IMR-90 (cell line): ENCODE data around the gene SLC5A2. TPM values are rescaled to one million over a fixed set of nuclear protein-coding genes. Genes with fewer than 3 reads are reported as not detected.

Experiments used
- ATAC-seq: fragments of 200-7000 bp; cut with Tn5 transposase; 2 replicates; pipeline ENCODE4 v1.9.1; 2020; ENCODE audit warnings: low read depth, mild to moderate bottlenecking, moderate library complexity
- BruUV-seq: library from RNA; stranded (reverse); fragments of 400-500 nt; replicated peaks from 2 replicates; lab custom pipeline; 2021; lab: Mats Ljungman, UMichigan
- CTCF ChIA-PET: fragments of 300-600 bp; formaldehyde crosslinking; extraction: SDS; loops from one replicate; lab custom pipeline; 2021; ENCODE audit warnings: antibody characterized with exemption; lab: Yijun Ruan, JAX
- POLR2A ChIA-PET: fragments of 300-600 bp; sonication (Branson Sonifier 250); formaldehyde crosslinking; loops from one replicate; lab custom pipeline; 2022; ENCODE audit warnings: antibody characterized with exemption; ENCODE audit not compliant: unreplicated experiment; lab: Charles Lee
- DNase-seq: peaks from one replicate; pipeline ENCODE4 v3.0.0; 2013
- H2AFZ ChIP-seq: replicated peaks from 2 replicates; pipeline ENCODE3; 2013; ENCODE audit warnings: low read length, mild to moderate bottlenecking; ENCODE audit not compliant: poor library complexity
- H2AK5ac ChIP-seq: 2 replicates; pipeline ENCODE4 v1.6.1; 2013; ENCODE audit warnings: low read depth, low read length, inconsistent platforms
- H2AK9ac ChIP-seq: replicated peaks from 2 replicates; pipeline ENCODE3; 2013; ENCODE audit warnings: mild to moderate bottlenecking, low read depth, low read length, moderate library complexity; ENCODE audit not compliant: poor library complexity
- H2BK120ac ChIP-seq: 2 replicates; pipeline ENCODE4 v1.6.1; 2013; ENCODE audit warnings: low read depth, low read length, inconsistent platforms
- H2BK15ac ChIP-seq: 3 replicates; pipeline ENCODE4 v1.6.1; 2013; ENCODE audit warnings: low read depth, low read length, inconsistent platforms
- H2BK20ac ChIP-seq: 2 replicates; pipeline ENCODE4 v1.6.1; 2013; ENCODE audit warnings: low read depth, mild to moderate bottlenecking, inconsistent platforms, low read length, moderate library complexity
- H2BK5ac ChIP-seq: 2 replicates; pipeline ENCODE4 v1.6.1; 2013; ENCODE audit warnings: mild to moderate bottlenecking, low read depth, low read length, inconsistent platforms; ENCODE audit not compliant: poor library complexity, severe bottlenecking
- H3K14ac ChIP-seq: replicated peaks from 2 replicates; pipeline ENCODE4 v1.6.1; 2013; ENCODE audit warnings: low read depth, low read length, inconsistent platforms
- H3K18ac ChIP-seq: 2 replicates; pipeline ENCODE4 v1.6.1; 2013; ENCODE audit warnings: low read depth, low read length, control low read depth
- H3K23ac ChIP-seq: 2 replicates; pipeline ENCODE4 v1.6.1; 2013; ENCODE audit warnings: low read depth, low read length, inconsistent platforms
- H3K27ac ChIP-seq: 2 replicates; pipeline ENCODE4 v1.5.1; 2013; ENCODE audit warnings: mild to moderate bottlenecking, control low read depth, low read length; ENCODE audit not compliant: insufficient read depth
- H3K27me3 ChIP-seq: 2 replicates; pipeline ENCODE4 v1.6.1; 2013; ENCODE audit warnings: low read length; ENCODE audit not compliant: control insufficient read depth, insufficient read depth
- H3K36me3 ChIP-seq: 2 replicates; pipeline ENCODE4 v1.6.1; 2013; ENCODE audit warnings: low read length, mixed read lengths; ENCODE audit not compliant: control insufficient read depth, insufficient read depth
- H3K4ac ChIP-seq: 2 replicates; pipeline ENCODE4 v1.6.1; 2013; ENCODE audit warnings: low read depth, low read length, inconsistent platforms
- H3K4me1 ChIP-seq: 2 replicates; pipeline ENCODE4 v1.6.1; 2013; ENCODE audit warnings: low read length, mixed read lengths; ENCODE audit not compliant: control insufficient read depth, insufficient read depth
- H3K4me2 ChIP-seq: 2 replicates; pipeline ENCODE4 v1.6.1; 2013; ENCODE audit warnings: low read depth, mild to moderate bottlenecking, control low read depth, low read length, moderate library complexity
- H3K4me3 ChIP-seq: 2 replicates; pipeline ENCODE4 v1.5.1; 2013; ENCODE audit warnings: low read depth, mild to moderate bottlenecking, control low read depth, low read length, moderate library complexity; ENCODE audit not compliant: insufficient read depth
- H3K56ac ChIP-seq: 2 replicates; pipeline ENCODE4 v1.6.1; 2013; ENCODE audit warnings: low read length, inconsistent platforms; ENCODE audit not compliant: insufficient read depth; ENCODE audit errors: extremely low read depth
- H3K79me1 ChIP-seq, 2 experiments: 2 replicates each; pipeline ENCODE4 v1.6.1; 2013; ENCODE audit warnings: low read length in 2 of 2, inconsistent platforms in 1 of 2, low read depth in 1 of 2
- H3K9ac ChIP-seq: 2 replicates; pipeline ENCODE4 v1.6.1; 2013; ENCODE audit warnings: low read depth, low read length, control low read depth
- H3K9me1 ChIP-seq: 2 replicates; pipeline ENCODE4 v1.6.1; 2013; ENCODE audit warnings: low read length, inconsistent platforms; ENCODE audit not compliant: insufficient read depth
- H3K9me3 ChIP-seq: 2 replicates; pipeline ENCODE4 v1.6.1; 2013; ENCODE audit warnings: low read length; ENCODE audit not compliant: control insufficient read depth, insufficient read depth
- H4K20me1 ChIP-seq: 2 replicates; pipeline ENCODE4 v1.6.1; 2013; ENCODE audit warnings: low read length, inconsistent platforms; ENCODE audit not compliant: insufficient read depth
- H4K5ac ChIP-seq: 2 replicates; pipeline ENCODE4 v1.6.1; 2013; ENCODE audit warnings: mild to moderate bottlenecking, low read depth, low read length, control low read depth
- H4K8ac ChIP-seq, 2 experiments: 2 replicates each; pipeline ENCODE4 v1.6.1; 2013; ENCODE audit warnings: low read depth in 2 of 2, low read length in 2 of 2, control low read depth in 1 of 2, inconsistent platforms in 1 of 2
- H4K91ac ChIP-seq: 2 replicates; pipeline ENCODE4 v1.6.1; 2013; ENCODE audit warnings: low read depth, low read length, inconsistent platforms; ENCODE audit not compliant: insufficient read depth
- BHLHE40 ChIP-seq: fragments of 150-350 bp; IDR thresholded peaks from 2 replicates; pipeline ENCODE4 v1.6.1; 2016; ENCODE audit warnings: mild to moderate bottlenecking, low read depth, low read length
- CEBPB ChIP-seq: IDR thresholded peaks from 2 replicates; pipeline ENCODE4 v1.6.1; 2012; ENCODE audit warnings: low read depth, low read length, improper control_type of control experiment
- MAFK ChIP-seq: IDR thresholded peaks from 2 replicates; pipeline ENCODE4 v1.6.1; 2012; ENCODE audit warnings: low read depth, low read length, improper control_type of control experiment
- MAZ ChIP-seq: IDR thresholded peaks from 2 replicates; pipeline ENCODE4 v1.6.1; 2012; ENCODE audit warnings: low read depth, mild to moderate bottlenecking, low read length, improper control_type of control experiment, moderate library complexity, borderline replicate concordance
- MXI1 ChIP-seq: IDR thresholded peaks from 2 replicates; pipeline ENCODE4 v1.6.1; 2012; ENCODE audit warnings: low read depth, mild to moderate bottlenecking, low read length, moderate library complexity, borderline replicate concordance
- NFE2L2 ChIP-seq: fragments of 150-350 bp; IDR thresholded peaks from 2 replicates; pipeline ENCODE4 v1.6.1; 2016; ENCODE audit warnings: low read depth, mild to moderate bottlenecking, low read length
- POLR2A ChIP-seq: IDR thresholded peaks from 2 replicates; pipeline ENCODE4 v1.6.1; 2012; ENCODE audit warnings: mild to moderate bottlenecking, low read depth, low read length
- RAD21 ChIP-seq: IDR thresholded peaks from 2 replicates; pipeline ENCODE4 v1.6.1; 2012; ENCODE audit warnings: low read length, improper control_type of control experiment
- RCOR1 ChIP-seq: IDR thresholded peaks from 2 replicates; pipeline ENCODE4 v1.6.1; 2012; ENCODE audit warnings: mild to moderate bottlenecking, low read length, improper control_type of control experiment; ENCODE audit not compliant: insufficient replicate concordance
- RFX5 ChIP-seq: IDR thresholded peaks from 2 replicates; pipeline ENCODE4 v1.8.0; 2012; ENCODE audit warnings: low read depth, mild to moderate bottlenecking, low read length, moderate library complexity
- SMC3 ChIP-seq: fragments of 150-350 bp; IDR thresholded peaks from 2 replicates; pipeline ENCODE4 v1.6.1; 2016; ENCODE audit warnings: low read depth, mild to moderate bottlenecking, antibody characterized with exemption, low read length, moderate library complexity
- WGBS, 2 experiments: methylation state at CpG; one replicate each; pipeline versions ENCODE4 v1.1.5 to v1.1.7; 2013; ENCODE audit warnings: missing lambda C conversion rate in 2 of 2; ENCODE audit not compliant: insufficient read length in 1 of 2; ENCODE audit errors: extremely low coverage in 2 of 2; 5-methylcytosine and 5-hydroxymethylcytosine counted together
- dilution Hi-C: fragments of 300-500 bp; cut with HindIII; formaldehyde crosslinking; loops from one replicate; pipeline ENCODE4 v1.14.3; 2018; ENCODE audit warnings: low sequenced_read_pairs; ENCODE audit not compliant: unreplicated experiment
- in situ Hi-C: fragments of 300-500 bp; cut with MboI; formaldehyde crosslinking; loops from 3 replicates; pipeline ENCODE4 v1.14.3; 2019; ENCODE audit warnings: low sequenced_read_pairs, inconsistent platforms, mixed read lengths
- intact Hi-C: fragments of 100-400 bp; cut with micrococcal nuclease; formaldehyde crosslinking; loops from 2 replicates; pipeline ENCODE4 v1.10.0; 2022
- polyA plus RNA-seq, 3 experiments: library from polyadenylated mRNA; depleted of rRNA; stranded (reverse); fragments of >200 nt; gene quantifications; 2 replicates each; pipeline ENCODE4 v1.2.3, GENCODE V29; 2012; ENCODE audit warnings: low replicate concordance in 1 of 3
- total RNA-seq: library from RNA; depleted of rRNA; stranded (reverse); fragments of >200 nt; gene quantifications from 2 replicates; pipeline ENCODE4 v1.2.3, GENCODE V29; 2012
- TF ChIP-seq, protein P1 (sequence below): fragments of 150-350 bp; IDR thresholded peaks from 2 replicates; pipeline ENCODE4 v1.6.1; 2017; ENCODE audit warnings: mild to moderate bottlenecking, antibody characterized with exemption, low read length, low read depth
- TF ChIP-seq, protein P2 (sequence below): fragments of 150-350 bp; IDR thresholded peaks from 2 replicates; pipeline ENCODE4 v1.6.1; 2016; ENCODE audit warnings: low read depth, mild to moderate bottlenecking, low read length, moderate library complexity, borderline replicate concordance
- TF ChIP-seq, protein P3 (sequence below): conservative IDR thresholded peaks from 2 replicates; pipeline ENCODE4 v1.5.1; 2012; ENCODE audit warnings: mild to moderate bottlenecking, low read depth, low read length, improper control_type of control experiment

The SLC5A2 gene
- total and polyA plus RNA-seq, 2 of the 4 experiments (the other 2 are of a cell fraction): not detected

DNA sequence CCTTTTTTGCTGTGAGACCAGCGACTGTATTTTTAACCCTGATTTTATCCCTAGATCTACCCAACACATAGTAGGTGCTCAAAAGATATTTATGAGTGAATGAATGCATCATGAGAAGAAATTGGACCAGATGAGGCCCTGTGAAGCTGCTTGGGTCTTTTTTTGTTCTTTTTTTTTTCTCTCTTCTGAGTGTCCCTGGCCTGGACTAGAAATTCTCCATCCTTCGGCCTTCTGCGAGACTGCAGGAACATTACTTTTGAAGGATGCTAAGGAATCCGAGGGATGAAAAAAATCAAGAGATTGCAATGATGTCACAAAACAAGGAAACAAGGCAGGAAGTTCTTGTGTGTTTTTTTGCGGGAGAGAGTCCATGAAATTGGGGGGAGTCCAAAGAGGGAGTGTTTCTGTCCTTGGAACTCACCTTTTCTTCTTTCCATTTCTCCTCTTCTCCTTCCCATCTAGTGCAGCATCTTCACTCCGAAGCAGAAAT, 25.8 kb downstream of the SLC5A2 start (continued):
- TF ChIP-seq MXI1: no peak
- TF ChIP-seq MAZ: no peak
- TF ChIP-seq MAFK: no peak
- no peak for TF ChIP-seq CEBPB

DNA sequence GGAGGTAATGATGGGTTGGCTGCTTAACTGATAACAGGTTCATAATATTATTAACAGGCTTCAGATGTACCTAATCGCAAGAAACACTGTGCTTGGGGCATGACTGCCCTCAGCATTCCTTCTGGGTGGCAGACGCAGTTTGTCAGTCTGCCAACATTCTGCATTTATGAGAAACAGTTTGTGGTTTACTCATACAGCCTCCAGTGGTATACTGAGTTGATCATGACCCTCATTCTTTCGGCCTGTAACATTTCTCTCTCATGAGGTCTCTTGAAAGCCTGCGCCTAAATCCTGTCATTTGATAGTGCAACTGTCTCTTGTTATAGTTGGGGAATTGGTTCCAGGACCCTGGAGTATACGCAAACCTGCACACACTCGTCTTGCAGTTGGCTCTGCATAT, 30.2 kb downstream of the SLC5A2 start:
- ChIA-PET POLR2A (no interaction called here), CTCF (no interaction called here)
- intact Hi-C loops (no loop called here), in situ Hi-C loops (loop anchor here (25.0 kb wide), 1 partner anchor 199 kb away; a partner anchor contains a TSS), dilution Hi-C loops (no loop called here)
- DNase-seq (peak; percentile 68), ATAC-seq (peak; percentile 69)
- Histone ChIP-seq H3K9me3 (peaks cover 1% of the 10 kb centered on the region; the same call in 1 of the 2 replicates), H3K23ac (no peak overlapping the region), H3K9me1 (0 out of 2 replicates have a peak, but pooled peaks cover 2% of the 10 kb centered on the region), H3K4me1 (peaks cover 2% of the 10 kb centered on the region), H4K20me1 (no peaks in the 10 kb centered on the region), H3K4ac (no peak overlapping the region), H3K14ac (no peak overlapping the region), H3K27me3 (no peaks in the 10 kb centered on the region), H2AK5ac (no peak overlapping the region), H2BK120ac (no peak overlapping the region), H2BK20ac (no peak overlapping the region), H2AK9ac (no peak overlapping the region), H3K27ac (no peak overlapping the region), H3K18ac (no peak overlapping the region; the same call in 1 of the 2 replicates), H3K56ac (no peak overlapping the region), H3K36me3 (no peaks in the 10 kb centered on the region), H3K4me3 (no peak overlapping the region), H2AFZ (no peak overlapping the region), H2BK15ac (no peak overlapping the region), H4K8ac (no peak overlapping the region), H3K79me1 (peaks cover 0 to 9% of the 10 kb centered on the region in 2 experiments; a peak in 2 of 4 replicates), H4K5ac (no peak overlapping the region), H4K91ac (no peak overlapping the region), H3K4me2 (no peak overlapping the region), H2BK5ac (peak overlapping the region; percentile 50), H3K9ac (no peak overlapping the region)
- no CpG with 5 or more reads among the region's 6 CpGs for WGBS, 2 experiments
- BruUV-seq: no TSS peak
- TF ChIP-seq NFE2L2: no peak
- TF ChIP-seq CEBPB: no peak
- TF ChIP-seq RAD21: no peak
- TF ChIP-seq, protein P1, sequence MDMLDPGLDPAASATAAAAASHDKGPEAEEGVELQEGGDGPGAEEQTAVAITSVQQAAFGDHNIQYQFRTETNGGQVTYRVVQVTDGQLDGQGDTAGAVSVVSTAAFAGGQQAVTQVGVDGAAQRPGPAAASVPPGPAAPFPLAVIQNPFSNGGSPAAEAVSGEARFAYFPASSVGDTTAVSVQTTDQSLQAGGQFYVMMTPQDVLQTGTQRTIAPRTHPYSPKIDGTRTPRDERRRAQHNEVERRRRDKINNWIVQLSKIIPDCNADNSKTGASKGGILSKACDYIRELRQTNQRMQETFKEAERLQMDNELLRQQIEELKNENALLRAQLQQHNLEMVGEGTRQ: no peak
- no peak for TF ChIP-seq SMC3
- TF ChIP-seq MAZ: no peak
- no peak for TF ChIP-seq RFX5
- TF ChIP-seq RCOR1: no peak
- TF ChIP-seq POLR2A: no peak
- TF ChIP-seq, protein P2, sequence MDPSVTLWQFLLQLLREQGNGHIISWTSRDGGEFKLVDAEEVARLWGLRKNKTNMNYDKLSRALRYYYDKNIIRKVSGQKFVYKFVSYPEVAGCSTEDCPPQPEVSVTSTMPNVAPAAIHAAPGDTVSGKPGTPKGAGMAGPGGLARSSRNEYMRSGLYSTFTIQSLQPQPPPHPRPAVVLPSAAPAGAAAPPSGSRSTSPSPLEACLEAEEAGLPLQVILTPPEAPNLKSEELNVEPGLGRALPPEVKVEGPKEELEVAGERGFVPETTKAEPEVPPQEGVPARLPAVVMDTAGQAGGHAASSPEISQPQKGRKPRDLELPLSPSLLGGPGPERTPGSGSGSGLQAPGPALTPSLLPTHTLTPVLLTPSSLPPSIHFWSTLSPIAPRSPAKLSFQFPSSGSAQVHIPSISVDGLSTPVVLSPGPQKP: no peak
- TF ChIP-seq, protein P3, sequence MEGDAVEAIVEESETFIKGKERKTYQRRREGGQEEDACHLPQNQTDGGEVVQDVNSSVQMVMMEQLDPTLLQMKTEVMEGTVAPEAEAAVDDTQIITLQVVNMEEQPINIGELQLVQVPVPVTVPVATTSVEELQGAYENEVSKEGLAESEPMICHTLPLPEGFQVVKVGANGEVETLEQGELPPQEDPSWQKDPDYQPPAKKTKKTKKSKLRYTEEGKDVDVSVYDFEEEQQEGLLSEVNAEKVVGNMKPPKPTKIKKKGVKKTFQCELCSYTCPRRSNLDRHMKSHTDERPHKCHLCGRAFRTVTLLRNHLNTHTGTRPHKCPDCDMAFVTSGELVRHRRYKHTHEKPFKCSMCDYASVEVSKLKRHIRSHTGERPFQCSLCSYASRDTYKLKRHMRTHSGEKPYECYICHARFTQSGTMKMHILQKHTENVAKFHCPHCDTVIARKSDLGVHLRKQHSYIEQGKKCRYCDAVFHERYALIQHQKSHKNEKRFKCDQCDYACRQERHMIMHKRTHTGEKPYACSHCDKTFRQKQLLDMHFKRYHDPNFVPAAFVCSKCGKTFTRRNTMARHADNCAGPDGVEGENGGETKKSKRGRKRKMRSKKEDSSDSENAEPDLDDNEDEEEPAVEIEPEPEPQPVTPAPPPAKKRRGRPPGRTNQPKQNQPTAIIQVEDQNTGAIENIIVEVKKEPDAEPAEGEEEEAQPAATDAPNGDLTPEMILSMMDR: no peak
- TF ChIP-seq BHLHE40: no peak
